ENCODE measurements around the gene TOM1L1.

GRCh38 chr17:54935471-54935870, 34.8 kb downstream of the TOM1L1 start:
- TF ChIP-seq CTCF (IDR thresholded peaks at IDR 0.05; ENCODE audit: low read depth, low read length) (no peak), EZH2phosphoT487 (IDR thresholded peaks at IDR 0.05; ENCODE audit: low read depth) (no peak)
